Measurements from ENCODE around the gene NCS1.
A peak's percentile ranks its signal among the peaks of the same experiment; 100 is the strongest.
"Not testable (repeated sequence)": the region's sequence is repeated elsewhere in the genome, so short reads cannot be mapped to it uniquely, and the experiment has no call there.

NCS1 gene

GRCh38 chr9:130237763-130238524 is 65.7 kb downstream of the NCS1 start:
- no peak for DNase-seq (ENCODE audit: low spot score)

DNA sequence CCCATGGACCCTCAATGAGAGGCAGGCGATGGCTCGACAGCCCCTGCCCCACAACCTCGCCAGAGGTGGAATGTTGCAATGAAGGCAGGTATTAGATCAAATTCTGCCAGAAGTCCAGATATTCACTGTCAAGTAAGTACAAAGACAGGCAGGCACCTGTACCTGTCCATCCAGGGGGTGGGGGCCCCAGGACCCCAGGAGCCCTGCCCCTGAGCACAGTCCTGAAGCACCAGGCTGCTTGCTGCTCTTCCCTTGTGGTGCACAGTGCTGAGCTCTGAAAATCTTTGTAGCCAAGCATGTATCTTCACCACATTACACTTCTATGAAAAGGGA is 67.1 kb downstream of the NCS1 start:
- no peak for DNase-seq (ENCODE audit: low spot score)

DNA sequence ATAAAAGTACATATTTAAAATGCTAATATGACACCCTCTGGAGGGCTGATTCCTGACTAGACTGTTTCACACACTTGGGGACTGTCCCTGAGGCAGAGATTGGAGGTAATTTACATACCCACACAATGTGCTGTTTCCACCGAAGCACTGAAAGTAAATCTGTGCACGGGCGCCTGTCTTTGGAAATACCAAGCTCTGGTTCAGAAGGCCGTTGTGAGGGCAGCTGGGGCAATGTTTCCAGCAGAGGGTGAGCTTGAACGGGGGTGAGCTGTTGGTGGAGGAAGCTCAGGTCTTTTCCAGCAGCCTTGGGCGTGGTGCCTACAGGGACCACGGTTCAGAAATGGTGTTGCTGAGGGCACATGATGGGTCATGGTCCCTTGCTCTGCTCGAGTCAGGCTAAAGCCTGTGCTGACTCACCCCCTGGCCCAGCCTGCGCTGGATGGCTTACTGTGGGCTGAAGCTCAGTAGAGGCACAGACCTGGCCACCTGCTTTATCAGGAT is 67.6 kb downstream of the NCS1 start:
- DNase-seq (ENCODE audit: low spot score), result no peak

- DNase-seq (ENCODE audit: low spot score), result peak; percentile 72
Measured at GRCh38 chr9:130240410-130241197, 68.4 kb downstream of the NCS1 start.

DNA sequence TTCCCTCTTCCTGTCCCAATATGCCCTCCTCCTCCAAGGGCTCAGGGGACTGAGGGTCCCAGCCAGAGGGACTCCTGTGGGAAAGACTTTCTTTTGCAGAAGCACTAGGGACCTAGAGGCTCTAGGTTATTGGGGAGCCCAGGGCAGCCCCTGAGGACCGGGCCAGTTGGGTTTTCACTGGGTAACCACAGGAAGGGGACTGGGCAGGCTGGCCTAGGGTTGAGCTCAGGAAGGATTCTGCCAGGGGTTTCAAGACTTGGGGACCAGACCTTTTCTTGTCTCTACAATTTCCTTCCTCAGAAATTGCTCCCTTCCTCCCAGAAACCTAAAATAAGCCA is 69.0 kb downstream of the NCS1 start:
- no peak for DNase-seq (ENCODE audit: low spot score)

DNA sequence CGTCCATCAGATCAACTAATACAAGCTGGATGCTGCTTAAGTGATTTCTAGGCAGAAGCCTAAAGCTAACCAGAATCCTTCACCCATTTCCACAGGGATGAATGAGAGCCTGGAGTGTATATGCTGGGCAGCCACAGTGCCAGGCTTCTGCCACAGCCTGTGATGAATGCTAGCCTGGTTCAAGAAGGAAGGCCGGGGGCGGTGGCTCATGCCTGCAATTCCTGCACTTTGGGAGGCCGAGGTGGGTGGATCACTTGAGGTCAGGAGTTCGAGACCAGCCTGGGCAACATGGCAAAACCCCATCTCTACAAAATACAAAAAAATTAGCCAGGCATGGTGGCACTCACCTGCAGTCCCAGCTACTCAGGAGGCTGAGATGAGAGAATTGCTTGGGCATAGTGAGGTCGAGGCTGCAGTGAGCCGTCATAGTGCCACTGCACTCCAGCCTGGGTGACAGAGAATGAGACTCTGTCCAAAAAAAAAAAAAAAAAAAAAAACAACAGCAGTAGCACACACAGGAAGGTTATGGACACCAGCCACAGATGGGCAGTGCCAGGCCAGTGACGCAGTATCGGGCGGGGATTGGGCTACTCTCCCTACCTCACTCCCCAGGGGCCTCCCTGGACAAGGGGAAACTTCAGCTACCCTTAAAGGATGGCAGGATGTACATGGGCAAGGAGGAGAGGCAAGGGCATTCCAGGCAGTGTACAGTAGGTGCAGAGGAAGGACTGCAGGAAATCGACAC is 70.2 kb downstream of the NCS1 start:
- no peak for DNase-seq (ENCODE audit: low spot score)

DNA sequence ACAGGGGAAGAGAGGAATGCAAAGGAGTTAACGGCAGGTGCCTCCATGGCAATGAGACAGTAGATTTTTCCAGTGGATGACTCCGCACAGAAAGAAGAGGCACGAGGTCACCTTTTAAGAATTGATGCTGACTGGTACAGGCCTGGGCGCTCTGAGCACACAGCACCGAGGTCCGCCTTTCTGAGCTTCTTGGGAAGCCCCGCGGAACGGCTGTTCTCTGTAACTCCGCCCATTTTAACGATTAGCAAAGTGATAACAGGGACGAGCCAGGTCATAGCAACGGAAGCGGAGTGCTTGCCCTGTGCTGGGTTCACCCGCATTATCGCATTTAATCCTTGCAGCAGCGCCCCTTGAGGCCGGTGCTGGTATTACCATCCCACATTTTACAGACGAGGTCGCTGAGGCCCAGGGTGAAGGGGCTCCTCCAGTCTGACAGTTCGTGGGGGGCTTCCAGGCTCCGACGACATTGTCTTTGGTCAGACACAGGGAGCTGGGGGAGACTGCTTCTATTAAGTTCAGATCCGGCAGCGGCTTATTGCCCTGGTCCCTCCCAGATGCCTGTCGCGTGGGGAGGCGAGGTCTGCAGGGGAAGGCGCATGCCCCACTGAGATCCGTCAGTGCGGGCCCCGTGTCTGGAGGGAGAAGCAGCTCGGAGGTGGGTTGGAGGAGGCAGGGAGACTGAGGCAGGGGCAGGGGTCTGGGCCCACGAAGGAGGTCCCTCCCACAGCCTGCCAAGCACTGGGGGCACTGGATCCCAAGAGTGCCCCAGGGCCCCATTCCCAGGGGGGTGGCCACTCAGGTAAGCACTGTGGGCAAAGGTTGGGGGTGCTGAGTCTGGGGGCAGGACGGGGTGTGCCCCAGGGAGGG is 71.0 kb downstream of the NCS1 start:
- DNase-seq (ENCODE audit: low spot score), result peak; percentile 73

- no peak for DNase-seq (ENCODE audit: low spot score)
Measured at GRCh38 chr9:130243882-130244170, 71.6 kb downstream of the NCS1 start.

DNA sequence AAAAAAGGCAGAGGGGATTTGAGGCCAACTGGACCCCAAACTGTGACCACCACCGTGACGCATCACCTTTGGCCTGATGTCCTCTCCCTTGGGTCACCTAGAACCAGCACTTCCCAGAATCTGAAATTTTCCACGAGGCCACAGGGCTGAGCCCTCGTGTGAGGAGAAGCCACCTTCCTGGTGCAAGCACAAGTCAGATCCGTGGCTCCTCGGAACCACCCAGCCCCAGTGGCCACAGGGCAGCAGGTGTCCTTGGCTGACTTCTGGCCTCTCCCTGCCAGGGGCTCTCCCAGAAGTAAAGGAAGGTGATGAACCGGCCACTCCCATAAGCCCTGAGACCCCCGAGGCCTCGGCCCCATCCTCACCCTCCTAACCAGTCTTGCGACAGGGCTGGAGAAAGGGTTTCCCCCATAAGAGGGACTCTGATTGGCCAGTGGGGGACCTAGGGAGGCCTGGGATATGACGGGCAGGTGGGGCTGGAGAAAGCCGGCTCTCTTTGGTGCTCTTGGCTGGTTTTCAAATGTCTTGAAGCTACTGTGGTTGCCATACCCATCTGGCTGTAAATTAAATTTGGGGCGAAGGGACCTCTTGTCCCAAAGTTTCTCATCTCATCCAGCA is 72.5 kb downstream of the NCS1 start:
- DNase-seq (ENCODE audit: low spot score), result no peak

GRCh38 chr9:130245474-130245873 is 73.3 kb downstream of the NCS1 start:
- DNase-seq (ENCODE audit: low spot score), result no peak

DNA sequence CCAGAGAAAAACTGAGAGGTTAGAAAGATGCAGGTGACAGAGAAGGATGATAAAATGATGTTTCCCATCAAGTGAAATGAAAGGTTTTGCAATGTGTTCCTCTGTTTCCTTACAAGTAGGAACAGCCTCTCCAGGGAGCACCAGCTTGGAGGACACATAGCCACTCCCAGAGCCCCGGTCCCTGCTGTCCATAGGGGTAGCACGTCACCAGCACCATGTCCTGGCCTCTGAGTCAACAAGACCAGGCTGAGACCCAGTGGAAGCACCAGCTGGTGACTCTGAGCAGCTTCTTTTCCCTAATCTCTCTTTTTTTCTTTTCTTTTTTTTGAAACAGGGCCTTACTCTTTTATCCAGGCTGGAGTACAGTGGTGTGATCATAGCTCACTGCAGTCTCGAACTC is 73.9 kb downstream of the NCS1 start:
- no peak for DNase-seq (ENCODE audit: low spot score)

DNA sequence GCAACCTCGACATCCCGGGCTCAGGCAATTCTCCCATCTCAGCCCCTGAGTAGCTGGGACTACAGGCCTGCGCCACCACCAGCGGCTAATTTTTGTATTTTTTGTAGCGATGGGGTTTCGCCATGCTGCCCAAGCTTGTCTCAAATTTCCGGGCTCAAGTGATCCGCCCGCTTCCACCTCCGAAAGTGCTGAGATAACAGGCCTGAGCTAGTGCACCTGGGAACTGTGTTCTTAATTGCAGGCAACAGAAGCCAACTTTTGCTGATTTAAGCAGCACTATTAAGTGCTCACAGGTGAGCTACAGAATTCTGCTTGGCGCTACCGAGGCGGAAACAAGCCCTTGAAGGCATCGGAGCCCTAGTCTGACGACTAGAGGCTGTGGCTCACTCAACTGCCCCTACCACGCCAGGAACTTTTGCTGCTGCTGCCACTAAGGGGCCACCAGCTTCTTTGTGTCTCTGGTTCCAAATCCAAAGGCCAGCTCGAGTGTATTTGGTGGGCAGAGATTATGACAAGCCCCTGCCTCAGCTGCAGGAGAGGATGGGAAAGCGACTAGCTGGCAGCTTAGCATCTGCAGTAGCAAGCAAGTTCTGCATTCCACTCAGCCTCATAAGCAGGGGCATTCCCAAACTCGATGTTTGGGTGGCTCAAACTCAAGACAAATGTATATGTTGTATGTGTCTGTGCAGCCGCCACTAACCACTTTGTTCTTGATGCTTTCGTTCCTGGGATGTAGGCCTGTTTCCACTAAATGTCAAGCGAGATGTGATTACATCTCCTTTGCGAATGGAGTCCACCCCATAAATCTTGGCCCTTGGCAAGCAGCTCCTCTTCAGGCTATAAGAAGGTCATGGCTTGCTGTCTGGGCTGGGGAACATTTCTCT is 82.8 kb downstream of the NCS1 start:
- no peak for DNase-seq (ENCODE audit: low spot score)

DNA sequence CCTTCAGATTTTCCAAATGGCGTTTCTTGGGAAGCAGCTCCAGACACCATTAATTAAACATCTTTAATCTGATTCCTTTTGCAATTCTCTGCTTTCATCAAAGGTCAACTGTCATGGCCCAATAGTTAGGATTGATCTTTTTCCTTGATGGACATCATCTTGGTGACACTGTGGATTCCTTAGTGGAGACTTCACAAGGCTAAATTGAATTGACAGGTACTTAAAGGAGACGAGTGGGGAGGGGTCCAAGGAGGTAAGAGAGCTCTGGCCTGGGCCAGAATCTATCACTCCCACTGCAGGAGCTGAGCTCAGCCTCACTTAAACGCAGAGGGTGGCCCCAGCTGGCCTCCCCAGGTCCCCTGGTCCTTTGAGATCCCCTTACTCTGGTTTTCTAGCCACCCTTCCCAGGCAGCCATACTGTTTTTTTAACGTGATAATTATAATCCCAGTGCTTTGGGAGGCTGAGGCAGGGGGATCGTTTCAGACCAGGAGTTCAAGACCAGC is 83.5 kb downstream of the NCS1 start:
- DNase-seq (ENCODE audit: low spot score), result no peak

DNA sequence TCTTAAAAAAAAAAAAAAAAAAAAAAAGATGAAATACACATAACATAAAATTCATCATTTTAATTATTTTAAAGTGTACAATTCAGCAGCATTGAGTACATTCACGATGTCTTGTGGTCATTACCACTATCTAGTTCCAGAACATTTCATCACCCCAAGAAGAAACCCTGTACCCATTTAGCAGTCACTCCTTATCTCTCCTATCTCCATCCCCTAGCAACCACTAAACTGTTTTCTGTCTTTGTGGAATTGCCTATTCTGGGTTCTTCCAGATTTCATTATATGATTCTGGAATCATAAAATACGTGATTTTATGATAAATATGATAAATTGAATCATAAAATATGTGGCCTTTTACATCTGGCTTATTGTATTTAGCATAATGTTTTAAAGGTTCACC is 84.4 kb downstream of the NCS1 start:
- DNase-seq (ENCODE audit: low spot score), result no peak

DNA sequence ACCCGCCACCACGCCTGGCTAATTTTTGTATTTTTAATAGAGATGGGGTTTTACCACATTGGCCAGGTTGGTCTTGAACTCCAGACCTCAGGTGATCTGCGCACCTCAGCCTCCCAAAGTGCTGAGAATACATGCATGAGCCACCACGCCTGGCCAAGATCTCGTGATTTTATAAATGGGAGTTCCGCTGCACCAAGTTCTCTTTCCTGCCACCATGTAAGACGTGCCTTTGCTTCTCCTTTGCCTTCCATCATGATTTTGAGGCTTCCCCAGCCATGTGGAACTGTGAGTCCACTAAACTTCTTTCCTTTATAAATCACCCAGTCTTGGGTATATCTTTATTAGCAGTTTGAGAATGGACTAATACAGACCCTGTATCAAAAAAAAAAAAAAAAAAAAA is 85.9 kb downstream of the NCS1 start:
- DNase-seq (ENCODE audit: low spot score), result not testable (repeated sequence)

DNA sequence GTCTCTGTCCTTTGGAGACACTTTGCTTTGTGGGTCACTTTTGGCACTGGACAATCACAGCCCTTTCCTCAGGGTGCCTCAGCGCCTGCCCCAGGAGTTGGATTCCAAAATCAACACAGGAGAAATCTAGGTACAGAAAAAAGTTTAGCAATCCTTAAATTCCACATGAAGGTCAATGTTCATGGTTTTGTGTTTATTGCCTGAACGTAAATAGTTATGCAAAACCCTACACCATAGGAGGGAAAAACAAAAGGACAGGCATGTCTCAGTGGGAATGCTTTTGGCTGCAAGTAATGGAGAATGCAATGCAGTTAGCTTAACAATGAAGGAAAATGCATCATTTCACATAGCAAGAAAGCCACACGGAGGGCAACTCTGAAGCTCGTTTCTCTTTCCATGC is 86.8 kb downstream of the NCS1 start:
- no peak for DNase-seq (ENCODE audit: low spot score)

- DNase-seq (ENCODE audit: low spot score), result peak; percentile 46
Measured at GRCh38 chr9:130260816-130261765, 88.9 kb downstream of the NCS1 start.

GRCh38 chr9:130262061-130262745 is 90.0 kb downstream of the NCS1 start:
- DNase-seq (ENCODE audit: low spot score), result no peak

GRCh38 chr9:130262771-130263170 is 90.6 kb downstream of the NCS1 start:
- DNase-seq (ENCODE audit: low spot score), result no peak

Data from AG08395 (cell line).